Tibial artery (tissue), 4 donors: ENCODE results near the gene PAPOLA.

Source experiments
- DNase-seq, 2 donors: peaks; one replicate each; pipeline ENCODE4 v3.0.0-alpha.2; 2019
- H3K27ac ChIP-seq, 2 donors: fragments of 200-600 bp; sonication (generic) in 1 of 2; 1 replicate in 1 of 2; 2 replicates in 1 of 2; pipeline ENCODE4 v1.5.1; 2018 to 2019; ENCODE audit warnings: mild to moderate bottlenecking in 1 of 2
- H3K27me3 ChIP-seq, 2 donors: fragments of 200-600 bp; sonication (generic) in 1 of 2; one replicate each; pipeline versions ENCODE4 v1.5.1 to v1.6.0; 2016 to 2019
- H3K36me3 ChIP-seq, 3 donors: fragments of 200-600 bp; sonication (generic) in 2 of 3; one replicate each; pipeline ENCODE4 v1.5.1; 2016 to 2019; ENCODE audit warnings: mild to moderate bottlenecking in 2 of 3
- H3K4me1 ChIP-seq, 4 donors: fragments of 200-600 bp; sonication (generic) in 2 of 4; 1 replicate in 3 of 4; 2 replicates in 1 of 4; pipeline ENCODE4 v1.5.1; 2016 to 2019
- H3K4me3 ChIP-seq, 2 donors: fragments of 200-600 bp; sonication (generic) in 1 of 2; 1 replicate in 1 of 2; 2 replicates in 1 of 2; pipeline ENCODE4 v1.5.1; 2018 to 2019; ENCODE audit warnings: mild to moderate bottlenecking in 2 of 2
- H3K9me3 ChIP-seq, 3 donors: fragments of 200-600 bp; sonication (generic) in 1 of 3; one replicate each; pipeline ENCODE4 v1.5.1; 2016 to 2019
- intact Hi-C: fragments of 100-400 bp; cut with DNase I; formaldehyde crosslinking; loops from one replicate; pipeline ENCODE4 v1.15.0; 2023; ENCODE audit warnings: low total_unique reads
- TF ChIP-seq, protein P1 (sequence below), 2 experiments: fragments of 200-600 bp in 1 of 2; fragments of 450-650 bp in 1 of 2; IDR thresholded peaks; one replicate each; pipeline ENCODE4 v1.5.1; 2017 to 2019; ENCODE audit warnings: antibody characterized with exemption in 2 of 2, mild to moderate bottlenecking in 1 of 2, moderate library complexity in 1 of 2

The PAPOLA gene

DNA sequence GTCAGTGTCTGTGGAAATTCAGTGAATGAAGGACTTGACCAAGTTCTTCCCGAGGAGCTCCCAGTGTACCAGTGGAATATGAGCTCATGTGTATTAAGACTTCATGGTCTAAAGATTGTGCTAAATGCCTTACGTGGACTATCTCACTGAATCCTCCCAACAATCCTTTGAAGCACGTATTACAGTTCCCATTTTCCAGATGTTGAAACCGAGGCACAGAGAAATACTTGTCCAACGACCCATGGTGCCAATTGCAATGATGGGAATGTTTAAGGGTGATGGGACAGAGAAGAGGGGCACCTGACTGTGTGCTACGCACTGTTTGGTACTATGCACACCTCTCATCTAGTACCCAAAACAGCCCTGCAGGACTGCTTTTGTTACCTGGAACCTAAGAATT, 77.2 kb downstream of the PAPOLA start:
- intact Hi-C loops: no loop called here
- Histone ChIP-seq H3K4me3 (no peak overlapping the region), H3K36me3 (no peaks in the 10 kb centered on the region), H3K27me3 (peaks cover 0 to 14% of the 10 kb centered on the region in 2 donors), H3K4me1 (peaks cover 0 to 9% (median 8%) of the 10 kb centered on the region in 4 donors), H3K9me3 (no peaks in the 10 kb centered on the region), H3K27ac (no peak overlapping the region)
- no peak for DNase-seq
- TF ChIP-seq, protein P1, sequence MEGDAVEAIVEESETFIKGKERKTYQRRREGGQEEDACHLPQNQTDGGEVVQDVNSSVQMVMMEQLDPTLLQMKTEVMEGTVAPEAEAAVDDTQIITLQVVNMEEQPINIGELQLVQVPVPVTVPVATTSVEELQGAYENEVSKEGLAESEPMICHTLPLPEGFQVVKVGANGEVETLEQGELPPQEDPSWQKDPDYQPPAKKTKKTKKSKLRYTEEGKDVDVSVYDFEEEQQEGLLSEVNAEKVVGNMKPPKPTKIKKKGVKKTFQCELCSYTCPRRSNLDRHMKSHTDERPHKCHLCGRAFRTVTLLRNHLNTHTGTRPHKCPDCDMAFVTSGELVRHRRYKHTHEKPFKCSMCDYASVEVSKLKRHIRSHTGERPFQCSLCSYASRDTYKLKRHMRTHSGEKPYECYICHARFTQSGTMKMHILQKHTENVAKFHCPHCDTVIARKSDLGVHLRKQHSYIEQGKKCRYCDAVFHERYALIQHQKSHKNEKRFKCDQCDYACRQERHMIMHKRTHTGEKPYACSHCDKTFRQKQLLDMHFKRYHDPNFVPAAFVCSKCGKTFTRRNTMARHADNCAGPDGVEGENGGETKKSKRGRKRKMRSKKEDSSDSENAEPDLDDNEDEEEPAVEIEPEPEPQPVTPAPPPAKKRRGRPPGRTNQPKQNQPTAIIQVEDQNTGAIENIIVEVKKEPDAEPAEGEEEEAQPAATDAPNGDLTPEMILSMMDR (IDR thresholded peaks at IDR 0.05): no peak

DNA sequence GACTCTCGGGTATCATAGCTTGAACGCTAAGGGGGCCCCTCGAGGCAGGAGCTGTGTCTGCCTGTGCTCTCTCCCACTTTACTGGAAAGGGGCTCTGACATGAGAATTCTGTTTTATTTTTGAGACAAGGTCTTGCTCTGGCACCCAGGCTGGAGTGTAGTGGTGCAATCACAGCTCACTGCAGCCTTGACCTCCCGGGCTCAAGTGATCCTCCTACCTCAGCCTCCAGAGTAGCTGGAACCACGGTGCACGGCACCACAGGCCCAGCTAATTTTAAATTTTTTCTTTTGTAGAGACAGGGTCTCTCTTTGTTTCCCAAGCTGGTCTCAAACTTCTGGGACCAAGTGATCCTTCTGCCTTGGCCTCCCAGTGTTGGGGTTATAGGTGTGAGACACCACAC, 77.7 kb downstream of the PAPOLA start:
- TF ChIP-seq, protein P1 (IDR thresholded peaks at IDR 0.05): no peak
- intact Hi-C loops: no loop called here
- no peak overlapping the region for H3K27ac ChIP-seq
- H3K36me3 ChIP-seq: no peaks in the 10 kb centered on the region
- no peaks in the 10 kb centered on the region for H3K9me3 ChIP-seq
- peaks cover 0 to 18% of the 10 kb centered on the region in 2 donors for H3K27me3 ChIP-seq
- H3K4me1 ChIP-seq: peaks cover 0 to 4% (median 3%) of the 10 kb centered on the region in 4 donors
- H3K4me3 ChIP-seq: no peak overlapping the region
- DNase-seq: no peak

DNA sequence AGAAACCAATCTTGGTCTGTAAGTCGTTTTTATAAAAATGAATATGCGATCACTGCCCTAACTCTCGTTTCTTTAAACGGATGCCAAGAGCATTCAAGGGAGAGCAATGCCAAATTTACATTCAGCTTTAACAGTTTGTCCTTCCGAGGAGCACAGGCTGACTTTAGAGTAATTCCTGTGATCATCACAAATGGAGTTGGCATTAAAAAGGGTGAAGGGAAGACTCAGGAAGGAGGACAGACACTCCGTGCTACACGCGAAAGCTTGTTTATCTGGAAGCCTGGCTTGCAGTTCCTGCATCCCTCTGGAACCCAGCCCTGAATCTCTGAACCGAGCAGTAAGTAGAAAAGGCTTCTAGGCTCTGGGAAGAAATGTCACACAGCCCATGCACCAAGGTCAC, 78.4 kb downstream of the PAPOLA start:
- no peak for DNase-seq
- intact Hi-C loops: no loop called here

DNA sequence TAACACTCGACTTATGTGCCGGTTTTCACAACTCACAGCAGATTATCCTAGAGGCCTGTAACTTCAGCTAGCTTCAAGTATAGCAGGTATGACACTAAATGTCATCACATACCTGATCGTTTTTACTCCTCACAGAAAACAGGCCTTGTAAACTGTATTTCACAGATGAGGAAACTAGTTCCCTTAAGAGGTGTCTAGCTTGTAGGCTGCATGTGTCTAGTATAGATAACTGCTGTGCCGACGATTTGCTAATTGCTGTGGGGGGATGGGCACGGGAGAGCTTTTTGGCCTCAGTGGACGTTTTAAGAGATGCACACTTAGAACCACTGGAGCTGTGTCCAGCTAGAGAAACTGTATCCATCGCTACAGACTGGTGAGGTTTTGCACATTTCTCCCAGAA, 78.8 kb downstream of the PAPOLA start:
- TF ChIP-seq, protein P1 (IDR thresholded peaks at IDR 0.05): no peak
- Histone ChIP-seq H3K4me1 (no peaks in the 10 kb centered on the region), H3K4me3 (no peak overlapping the region), H3K27ac (no peak overlapping the region), H3K27me3 (peaks cover 0 to 24% of the 10 kb centered on the region in 2 donors), H3K9me3 (no peaks in the 10 kb centered on the region), H3K36me3 (no peaks in the 10 kb centered on the region)
- DNase-seq: no peak
- intact Hi-C loops: no loop called here

More for the DNA sequence above, 78.4 kb downstream of the PAPOLA start:
- Histone ChIP-seq H3K4me1 (no peaks in the 10 kb centered on the region), H3K27me3 (peaks cover 0 to 24% of the 10 kb centered on the region in 2 donors), H3K4me3 (no peak overlapping the region), H3K36me3 (no peaks in the 10 kb centered on the region), H3K9me3 (no peaks in the 10 kb centered on the region), H3K27ac (no peak overlapping the region)
- TF ChIP-seq, protein P1 (IDR thresholded peaks at IDR 0.05): no peak

DNA sequence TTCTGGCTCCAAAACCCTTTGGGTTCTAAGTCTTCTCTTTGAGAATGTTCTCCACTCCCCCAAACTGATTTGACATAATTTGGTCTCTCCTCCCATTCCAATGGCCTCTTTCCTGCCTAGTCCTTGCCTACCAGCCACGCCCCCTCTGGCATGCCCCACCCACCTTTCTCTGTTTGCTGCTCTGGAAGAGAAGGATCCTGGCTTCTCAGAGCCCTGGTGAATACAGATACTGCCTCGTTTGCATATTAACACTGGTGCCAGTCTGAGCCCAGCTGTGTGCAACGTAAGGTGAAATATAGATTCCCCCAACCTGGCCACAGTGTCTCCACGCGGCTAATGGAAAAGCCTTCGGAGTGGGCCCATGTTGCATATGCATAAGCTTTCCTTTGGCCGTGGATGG, 79.7 kb downstream of the PAPOLA start:
- Histone ChIP-seq H3K27me3 (peaks cover 0 to 25% of the 10 kb centered on the region in 2 donors), H3K9me3 (no peaks in the 10 kb centered on the region), H3K27ac (no peak overlapping the region), H3K36me3 (no peaks in the 10 kb centered on the region), H3K4me1 (no peaks in the 10 kb centered on the region), H3K4me3 (no peak overlapping the region)
- TF ChIP-seq, protein P1 (IDR thresholded peaks at IDR 0.05): no peak
- intact Hi-C loops: no loop called here
- no peak for DNase-seq

DNA sequence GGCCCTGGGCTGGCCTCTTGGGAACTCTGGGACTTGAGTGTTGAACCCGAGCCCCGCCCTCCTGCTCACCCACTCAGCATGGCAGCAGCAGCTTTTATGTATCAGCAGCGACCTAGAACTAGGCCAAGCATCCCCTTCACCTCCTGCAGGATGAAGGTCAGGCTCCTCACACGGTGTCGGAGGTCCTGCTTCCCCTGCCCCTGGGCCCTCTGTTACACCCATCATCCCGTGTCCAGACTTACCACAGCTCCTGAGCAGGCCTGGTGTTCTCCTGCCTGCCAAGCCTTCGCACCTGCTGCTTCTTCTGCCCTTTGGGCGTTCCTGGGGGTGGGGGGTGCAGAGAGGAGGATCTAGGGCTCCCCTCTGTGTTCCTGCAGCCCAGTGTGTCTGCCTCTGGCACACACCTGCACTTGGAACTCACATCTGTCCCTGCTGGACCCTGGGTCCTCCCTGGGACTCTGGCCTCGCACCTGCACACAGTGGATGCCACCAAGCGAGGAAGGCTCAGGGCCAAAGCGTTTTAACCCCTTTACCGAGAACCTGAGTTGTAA, 80.3 kb downstream of the PAPOLA start:
- intact Hi-C loops: no loop called here
- Histone ChIP-seq H3K36me3 (no peaks in the 10 kb centered on the region), H3K4me3 (no peak overlapping the region), H3K4me1 (no peaks in the 10 kb centered on the region), H3K9me3 (no peaks in the 10 kb centered on the region), H3K27me3 (peaks cover 0 to 30% of the 10 kb centered on the region in 2 donors), H3K27ac (no peak overlapping the region)
- no peak for DNase-seq
- TF ChIP-seq, protein P1 (IDR thresholded peaks at IDR 0.05): no peak
